WTC11 (cell line): Measurements from ENCODE around the gene FERMT1. TPM values are rescaled to one million over a fixed set of nuclear protein-coding genes. Genes with fewer than 3 reads are reported as not detected.
A peak's percentile ranks its signal among the peaks of the same experiment; 100 is the strongest.

Source experiments
- ATAC-seq: fragments of 200-7000 bp; cut with Tn5 transposase; 2 replicates; pipeline ENCODE4 v1.10.0; 2021; ENCODE audit warnings: mild to moderate bottlenecking, moderate library complexity
- CTCF ChIA-PET: fragments of 300-600 bp; sonication (Branson Sonifier 250); formaldehyde crosslinking; loops from one replicate; lab custom pipeline; 2021; ENCODE audit warnings: antibody characterized with exemption; lab: Charles Lee
- POLR2A ChIA-PET: fragments of 350-600 bp; sonication (Branson Sonifier 250); formaldehyde crosslinking; loops from one replicate; lab custom pipeline; 2021; ENCODE audit warnings: antibody characterized with exemption; lab: Charles Lee
- DNase-seq: peaks from one replicate; pipeline ENCODE4 v3.0.0; 2021; ENCODE audit warnings: low spot score
- H3K27ac Mint-ChIP-seq: 2 replicates; pipeline ENCODE4 v1.8.0; 2021; ENCODE audit warnings: mixed read lengths
- H3K27me3 Mint-ChIP-seq: 2 replicates; pipeline ENCODE4 v1.8.0; 2021; ENCODE audit warnings: low read depth, mild to moderate bottlenecking, moderate library complexity, mixed read lengths
- H3K36me3 Mint-ChIP-seq: 2 replicates; pipeline ENCODE4 v1.8.0; 2021; ENCODE audit warnings: mixed read lengths
- H3K4me1 Mint-ChIP-seq: 2 replicates; pipeline ENCODE4 v1.8.0; 2022; ENCODE audit warnings: mixed read lengths
- H3K4me3 Mint-ChIP-seq: 2 replicates; pipeline ENCODE4 v1.8.0; 2021; ENCODE audit warnings: mild to moderate bottlenecking, moderate library complexity, mixed read lengths
- H3K9me3 Mint-ChIP-seq: 2 replicates; pipeline ENCODE4 v1.8.0; 2021; ENCODE audit warnings: mixed read lengths
- ESRRA ChIP-seq: sonication (generic); formaldehyde crosslinking; IDR thresholded peaks from 2 replicates; pipeline ENCODE4 v1.8.1; 2022; ENCODE audit warnings: mild to moderate bottlenecking, missing genetic modification reagents, borderline replicate concordance
- FOXK1 ChIP-seq: sonication (generic); formaldehyde crosslinking; IDR thresholded peaks from 2 replicates; pipeline ENCODE4 v1.8.0; 2022; ENCODE audit warnings: mild to moderate bottlenecking, moderate library complexity, missing genetic modification reagents
- HMGA2 ChIP-seq: fragments of 250-450 bp; sonication (Bioruptor Pico); IDR thresholded peaks from 2 replicates; pipeline ENCODE4 v1.4.0; 2021; ENCODE audit warnings: mild to moderate bottlenecking, moderate library complexity
- JUN ChIP-seq: sonication (generic); formaldehyde crosslinking; IDR thresholded peaks from 2 replicates; pipeline ENCODE4 v1.8.0; 2023; ENCODE audit warnings: mild to moderate bottlenecking, missing genetic modification reagents
- NFATC4 ChIP-seq: fragments of 250-450 bp; sonication (Bioruptor Pico); IDR thresholded peaks from 2 replicates; pipeline ENCODE4 v1.9.0; 2021; ENCODE audit warnings: mild to moderate bottlenecking
- NR2C2 ChIP-seq: sonication (generic); formaldehyde crosslinking; IDR thresholded peaks from 2 replicates; pipeline ENCODE4 v1.8.0; 2022; ENCODE audit warnings: mild to moderate bottlenecking, missing genetic modification reagents
- TEAD1 ChIP-seq: sonication (generic); formaldehyde crosslinking; IDR thresholded peaks from 2 replicates; pipeline ENCODE4 v1.8.0; 2022; ENCODE audit warnings: mild to moderate bottlenecking, missing genetic modification reagents
- TEAD4 ChIP-seq: sonication (generic); formaldehyde crosslinking; IDR thresholded peaks from 2 replicates; pipeline ENCODE4 v1.8.0; 2022; ENCODE audit warnings: mild to moderate bottlenecking, missing genetic modification reagents
- ZBTB21 ChIP-seq: sonication (generic); formaldehyde crosslinking; IDR thresholded peaks from 2 replicates; pipeline ENCODE4 v1.8.1; 2023; ENCODE audit warnings: mild to moderate bottlenecking, missing genetic modification reagents, borderline replicate concordance
- total RNA-seq: library from RNA; stranded (reverse); gene quantifications from 3 replicates; pipeline ENCODE4 v1.2.3, GENCODE V29; 2021
- TF ChIP-seq, protein P1 (sequence below): sonication (generic); formaldehyde crosslinking; IDR thresholded peaks from 2 replicates; pipeline ENCODE4 v1.8.1; 2022; ENCODE audit warnings: mild to moderate bottlenecking, missing genetic modification reagents, moderate library complexity, borderline replicate concordance
- TF ChIP-seq, protein P2 (sequence below): sonication (generic); formaldehyde crosslinking; IDR thresholded peaks from 2 replicates; pipeline ENCODE4 v1.8.1; 2023; ENCODE audit warnings: mild to moderate bottlenecking, moderate library complexity, missing genetic modification reagents
- TF ChIP-seq, protein P3 (sequence below): fragments of 250-450 bp; sonication (Bioruptor Pico); IDR thresholded peaks from 2 replicates; pipeline ENCODE4 v1.8.0; 2021; ENCODE audit warnings: mild to moderate bottlenecking
- TF ChIP-seq, protein P4 (sequence below): sonication (generic); formaldehyde crosslinking; IDR thresholded peaks from 2 replicates; pipeline ENCODE4 v1.8.1; 2023; ENCODE audit warnings: mild to moderate bottlenecking, missing genetic modification reagents, moderate library complexity
- TF ChIP-seq, protein P5 (sequence below): sonication (generic); formaldehyde crosslinking; IDR thresholded peaks from 2 replicates; pipeline ENCODE4 v1.8.1; 2022; ENCODE audit warnings: missing genetic modification reagents, borderline replicate concordance
- TF ChIP-seq, protein P6 (sequence below): sonication (generic); formaldehyde crosslinking; IDR thresholded peaks from 2 replicates; pipeline ENCODE4 v1.8.1; 2023; ENCODE audit warnings: mild to moderate bottlenecking, missing genetic modification reagents
- TF ChIP-seq, protein P7 (sequence below): sonication (generic); formaldehyde crosslinking; IDR thresholded peaks from 2 replicates; pipeline ENCODE4 v1.8.1; 2022; ENCODE audit warnings: low read depth, missing genetic modification reagents, borderline replicate concordance
- TF ChIP-seq, protein P8 (sequence below): sonication (generic); formaldehyde crosslinking; IDR thresholded peaks from 2 replicates; pipeline ENCODE4 v1.8.0; 2022; ENCODE audit warnings: mild to moderate bottlenecking, missing genetic modification reagents

The FERMT1 gene
- total RNA-seq, 1 experiment from 2014 or later, result 23.0 TPM

DNA sequence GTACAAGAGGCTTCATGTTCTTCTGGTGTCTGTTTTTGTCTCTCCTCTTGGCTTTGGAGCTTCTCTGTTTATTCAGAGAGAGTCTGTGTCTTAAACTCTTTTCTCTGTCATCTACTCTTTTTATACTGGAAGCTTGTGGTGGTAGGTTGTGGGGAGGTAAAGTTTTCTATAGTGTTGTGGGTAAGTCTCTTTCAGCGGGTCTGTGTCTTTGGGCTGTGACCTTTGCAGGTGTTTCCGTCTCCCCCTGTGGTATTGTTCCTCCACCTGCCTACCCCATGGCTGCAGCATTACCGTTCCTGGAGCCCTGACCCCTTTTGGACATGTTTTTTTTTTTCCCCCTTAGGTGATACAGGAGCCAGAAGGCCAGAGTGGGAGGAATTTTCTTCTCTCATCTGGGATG is 37.9 kb upstream of the FERMT1 start:
- ChIA-PET CTCF (no interaction called here), POLR2A (no interaction called here)
- H3K27me3 Mint-ChIP-seq, result 0 out of 2 replicates have a peak, but pooled peaks cover 3% of the 10 kb centered on the region
- no peak for TF ChIP-seq ESRRA (CRISPR knock-in tag)
- TF ChIP-seq JUN (CRISPR knock-in tag), result no peak
- TF ChIP-seq FOXK1 (CRISPR knock-in tag), result no peak
- TF ChIP-seq, protein P1, sequence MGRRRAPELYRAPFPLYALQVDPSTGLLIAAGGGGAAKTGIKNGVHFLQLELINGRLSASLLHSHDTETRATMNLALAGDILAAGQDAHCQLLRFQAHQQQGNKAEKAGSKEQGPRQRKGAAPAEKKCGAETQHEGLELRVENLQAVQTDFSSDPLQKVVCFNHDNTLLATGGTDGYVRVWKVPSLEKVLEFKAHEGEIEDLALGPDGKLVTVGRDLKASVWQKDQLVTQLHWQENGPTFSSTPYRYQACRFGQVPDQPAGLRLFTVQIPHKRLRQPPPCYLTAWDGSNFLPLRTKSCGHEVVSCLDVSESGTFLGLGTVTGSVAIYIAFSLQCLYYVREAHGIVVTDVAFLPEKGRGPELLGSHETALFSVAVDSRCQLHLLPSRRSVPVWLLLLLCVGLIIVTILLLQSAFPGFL (CRISPR knock-in tag), result no peak
- TF ChIP-seq NFATC4 (CRISPR knock-in tag), result no peak
- no peak for TF ChIP-seq TEAD1 (CRISPR knock-in tag)
- H3K27ac Mint-ChIP-seq, result no peak overlapping the region
- peaks cover 31% of the 10 kb centered on the region for H3K9me3 Mint-ChIP-seq
- peaks cover 18% of the 10 kb centered on the region for H3K36me3 Mint-ChIP-seq
- DNase-seq (no peak), ATAC-seq (peak; percentile 51; the same call in 1 of the 2 replicates)
- peaks cover 20% of the 10 kb centered on the region for H3K4me1 Mint-ChIP-seq
- no peak overlapping the region for H3K4me3 Mint-ChIP-seq

DNA sequence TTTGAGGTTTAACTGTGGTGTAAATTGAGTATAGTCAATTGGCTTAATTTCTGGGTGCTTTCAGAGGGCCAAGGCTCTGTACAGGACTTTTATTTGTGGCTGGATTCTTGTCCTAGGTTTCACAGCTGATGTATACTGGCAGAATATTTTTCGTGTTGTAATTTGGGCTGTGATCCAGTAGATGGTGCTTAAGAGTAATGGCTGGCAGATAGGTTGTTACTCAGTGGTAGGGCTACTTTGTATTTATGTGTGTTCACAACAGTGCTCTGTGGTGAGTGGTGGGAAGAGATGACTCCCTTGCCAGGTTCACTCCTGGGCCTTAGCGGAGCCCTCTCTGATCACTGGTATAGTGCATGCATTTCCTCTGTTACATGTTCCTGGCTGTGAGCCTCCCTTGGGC is 34.5 kb upstream of the FERMT1 start:
- no peak for DNase-seq
- Mint-ChIP-seq H3K9me3 (peaks cover 37% of the 10 kb centered on the region), H3K4me1 (peaks cover 12% of the 10 kb centered on the region), H3K36me3 (peaks cover 18% of the 10 kb centered on the region), H3K27ac (no peak overlapping the region), H3K27me3 (0 out of 2 replicates have a peak, but pooled peaks cover 3% of the 10 kb centered on the region), H3K4me3 (no peak overlapping the region)
- ChIA-PET CTCF (interaction anchor here (0.6 to 1.5 kb wide), 4 partner anchors 10 to 104 kb away, joined by 3 to 4 read pairs (median 3); no protein-coding TSS in a partner anchor), POLR2A (no interaction called here)
- TF ChIP-seq TEAD4 (CRISPR knock-in tag), result no peak
- TF ChIP-seq, protein P2, sequence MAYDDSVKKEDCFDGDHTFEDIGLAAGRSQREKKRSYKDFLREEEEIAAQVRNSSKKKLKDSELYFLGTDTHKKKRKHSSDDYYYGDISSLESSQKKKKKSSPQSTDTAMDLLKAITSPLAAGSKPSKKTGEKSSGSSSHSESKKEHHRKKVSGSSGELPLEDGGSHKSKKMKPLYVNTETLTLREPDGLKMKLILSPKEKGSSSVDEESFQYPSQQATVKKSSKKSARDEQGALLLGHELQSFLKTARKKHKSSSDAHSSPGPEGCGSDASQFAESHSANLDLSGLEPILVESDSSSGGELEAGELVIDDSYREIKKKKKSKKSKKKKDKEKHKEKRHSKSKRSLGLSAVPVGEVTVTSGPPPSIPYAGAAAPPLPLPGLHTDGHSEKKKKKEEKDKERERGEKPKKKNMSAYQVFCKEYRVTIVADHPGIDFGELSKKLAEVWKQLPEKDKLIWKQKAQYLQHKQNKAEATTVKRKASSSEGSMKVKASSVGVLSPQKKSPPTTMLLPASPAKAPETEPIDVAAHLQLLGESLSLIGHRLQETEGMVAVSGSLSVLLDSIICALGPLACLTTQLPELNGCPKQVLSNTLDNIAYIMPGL, result no peak
- TF ChIP-seq, protein P3, sequence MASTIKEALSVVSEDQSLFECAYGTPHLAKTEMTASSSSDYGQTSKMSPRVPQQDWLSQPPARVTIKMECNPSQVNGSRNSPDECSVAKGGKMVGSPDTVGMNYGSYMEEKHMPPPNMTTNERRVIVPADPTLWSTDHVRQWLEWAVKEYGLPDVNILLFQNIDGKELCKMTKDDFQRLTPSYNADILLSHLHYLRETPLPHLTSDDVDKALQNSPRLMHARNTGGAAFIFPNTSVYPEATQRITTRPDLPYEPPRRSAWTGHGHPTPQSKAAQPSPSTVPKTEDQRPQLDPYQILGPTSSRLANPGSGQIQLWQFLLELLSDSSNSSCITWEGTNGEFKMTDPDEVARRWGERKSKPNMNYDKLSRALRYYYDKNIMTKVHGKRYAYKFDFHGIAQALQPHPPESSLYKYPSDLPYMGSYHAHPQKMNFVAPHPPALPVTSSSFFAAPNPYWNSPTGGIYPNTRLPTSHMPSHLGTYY (CRISPR knock-in tag), result no peak
- no peak for TF ChIP-seq ZBTB21 (CRISPR knock-in tag)
- TF ChIP-seq, protein P4, sequence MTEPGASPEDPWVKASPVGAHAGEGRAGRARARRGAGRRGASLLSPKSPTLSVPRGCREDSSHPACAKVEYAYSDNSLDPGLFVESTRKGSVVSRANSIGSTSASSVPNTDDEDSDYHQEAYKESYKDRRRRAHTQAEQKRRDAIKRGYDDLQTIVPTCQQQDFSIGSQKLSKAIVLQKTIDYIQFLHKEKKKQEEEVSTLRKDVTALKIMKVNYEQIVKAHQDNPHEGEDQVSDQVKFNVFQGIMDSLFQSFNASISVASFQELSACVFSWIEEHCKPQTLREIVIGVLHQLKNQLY (CRISPR knock-in tag), result no peak
- TF ChIP-seq, protein P5, sequence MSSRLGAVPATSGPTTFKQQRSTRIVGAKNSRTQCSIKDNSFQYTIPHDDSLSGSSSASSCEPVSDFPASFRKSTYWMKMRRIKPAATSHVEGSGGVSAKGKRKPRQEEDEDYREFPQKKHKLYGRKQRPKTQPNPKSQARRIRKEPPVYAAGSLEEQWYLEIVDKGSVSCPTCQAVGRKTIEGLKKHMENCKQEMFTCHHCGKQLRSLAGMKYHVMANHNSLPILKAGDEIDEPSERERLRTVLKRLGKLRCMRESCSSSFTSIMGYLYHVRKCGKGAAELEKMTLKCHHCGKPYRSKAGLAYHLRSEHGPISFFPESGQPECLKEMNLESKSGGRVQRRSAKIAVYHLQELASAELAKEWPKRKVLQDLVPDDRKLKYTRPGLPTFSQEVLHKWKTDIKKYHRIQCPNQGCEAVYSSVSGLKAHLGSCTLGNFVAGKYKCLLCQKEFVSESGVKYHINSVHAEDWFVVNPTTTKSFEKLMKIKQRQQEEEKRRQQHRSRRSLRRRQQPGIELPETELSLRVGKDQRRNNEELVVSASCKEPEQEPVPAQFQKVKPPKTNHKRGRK (CRISPR knock-in tag), result no peak
- TF ChIP-seq, protein P6, sequence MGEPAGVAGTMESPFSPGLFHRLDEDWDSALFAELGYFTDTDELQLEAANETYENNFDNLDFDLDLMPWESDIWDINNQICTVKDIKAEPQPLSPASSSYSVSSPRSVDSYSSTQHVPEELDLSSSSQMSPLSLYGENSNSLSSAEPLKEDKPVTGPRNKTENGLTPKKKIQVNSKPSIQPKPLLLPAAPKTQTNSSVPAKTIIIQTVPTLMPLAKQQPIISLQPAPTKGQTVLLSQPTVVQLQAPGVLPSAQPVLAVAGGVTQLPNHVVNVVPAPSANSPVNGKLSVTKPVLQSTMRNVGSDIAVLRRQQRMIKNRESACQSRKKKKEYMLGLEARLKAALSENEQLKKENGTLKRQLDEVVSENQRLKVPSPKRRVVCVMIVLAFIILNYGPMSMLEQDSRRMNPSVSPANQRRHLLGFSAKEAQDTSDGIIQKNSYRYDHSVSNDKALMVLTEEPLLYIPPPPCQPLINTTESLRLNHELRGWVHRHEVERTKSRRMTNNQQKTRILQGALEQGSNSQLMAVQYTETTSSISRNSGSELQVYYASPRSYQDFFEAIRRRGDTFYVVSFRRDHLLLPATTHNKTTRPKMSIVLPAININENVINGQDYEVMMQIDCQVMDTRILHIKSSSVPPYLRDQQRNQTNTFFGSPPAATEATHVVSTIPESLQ (CRISPR knock-in tag), result no peak
- TF ChIP-seq, protein P7, sequence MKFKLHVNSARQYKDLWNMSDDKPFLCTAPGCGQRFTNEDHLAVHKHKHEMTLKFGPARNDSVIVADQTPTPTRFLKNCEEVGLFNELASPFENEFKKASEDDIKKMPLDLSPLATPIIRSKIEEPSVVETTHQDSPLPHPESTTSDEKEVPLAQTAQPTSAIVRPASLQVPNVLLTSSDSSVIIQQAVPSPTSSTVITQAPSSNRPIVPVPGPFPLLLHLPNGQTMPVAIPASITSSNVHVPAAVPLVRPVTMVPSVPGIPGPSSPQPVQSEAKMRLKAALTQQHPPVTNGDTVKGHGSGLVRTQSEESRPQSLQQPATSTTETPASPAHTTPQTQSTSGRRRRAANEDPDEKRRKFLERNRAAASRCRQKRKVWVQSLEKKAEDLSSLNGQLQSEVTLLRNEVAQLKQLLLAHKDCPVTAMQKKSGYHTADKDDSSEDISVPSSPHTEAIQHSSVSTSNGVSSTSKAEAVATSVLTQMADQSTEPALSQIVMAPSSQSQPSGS, result no peak
- no peak for TF ChIP-seq HMGA2 (CRISPR knock-in tag)
- TF ChIP-seq NR2C2 (CRISPR knock-in tag), result no peak
- TF ChIP-seq, protein P8, sequence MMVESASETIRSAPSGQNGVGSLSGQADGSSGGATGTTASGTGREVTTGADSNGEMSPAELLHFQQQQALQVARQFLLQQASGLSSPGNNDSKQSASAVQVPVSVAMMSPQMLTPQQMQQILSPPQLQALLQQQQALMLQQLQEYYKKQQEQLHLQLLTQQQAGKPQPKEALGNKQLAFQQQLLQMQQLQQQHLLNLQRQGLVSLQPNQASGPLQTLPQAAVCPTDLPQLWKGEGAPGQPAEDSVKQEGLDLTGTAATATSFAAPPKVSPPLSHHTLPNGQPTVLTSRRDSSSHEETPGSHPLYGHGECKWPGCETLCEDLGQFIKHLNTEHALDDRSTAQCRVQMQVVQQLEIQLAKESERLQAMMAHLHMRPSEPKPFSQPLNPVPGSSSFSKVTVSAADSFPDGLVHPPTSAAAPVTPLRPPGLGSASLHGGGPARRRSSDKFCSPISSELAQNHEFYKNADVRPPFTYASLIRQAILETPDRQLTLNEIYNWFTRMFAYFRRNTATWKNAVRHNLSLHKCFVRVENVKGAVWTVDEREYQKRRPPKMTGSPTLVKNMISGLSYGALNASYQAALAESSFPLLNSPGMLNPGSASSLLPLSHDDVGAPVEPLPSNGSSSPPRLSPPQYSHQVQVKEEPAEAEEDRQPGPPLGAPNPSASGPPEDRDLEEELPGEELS (CRISPR knock-in tag), result no peak
- peak; percentile 76 for ATAC-seq
